ENCODE results near the gene UPB1. TPM values are rescaled to one million over a fixed set of nuclear protein-coding genes. Genes with fewer than 3 reads are reported as not detected.

Gene UPB1
- total RNA-seq, 4 donors from 2014 or later: 0.57 TPM; not detected in 3

DNA sequence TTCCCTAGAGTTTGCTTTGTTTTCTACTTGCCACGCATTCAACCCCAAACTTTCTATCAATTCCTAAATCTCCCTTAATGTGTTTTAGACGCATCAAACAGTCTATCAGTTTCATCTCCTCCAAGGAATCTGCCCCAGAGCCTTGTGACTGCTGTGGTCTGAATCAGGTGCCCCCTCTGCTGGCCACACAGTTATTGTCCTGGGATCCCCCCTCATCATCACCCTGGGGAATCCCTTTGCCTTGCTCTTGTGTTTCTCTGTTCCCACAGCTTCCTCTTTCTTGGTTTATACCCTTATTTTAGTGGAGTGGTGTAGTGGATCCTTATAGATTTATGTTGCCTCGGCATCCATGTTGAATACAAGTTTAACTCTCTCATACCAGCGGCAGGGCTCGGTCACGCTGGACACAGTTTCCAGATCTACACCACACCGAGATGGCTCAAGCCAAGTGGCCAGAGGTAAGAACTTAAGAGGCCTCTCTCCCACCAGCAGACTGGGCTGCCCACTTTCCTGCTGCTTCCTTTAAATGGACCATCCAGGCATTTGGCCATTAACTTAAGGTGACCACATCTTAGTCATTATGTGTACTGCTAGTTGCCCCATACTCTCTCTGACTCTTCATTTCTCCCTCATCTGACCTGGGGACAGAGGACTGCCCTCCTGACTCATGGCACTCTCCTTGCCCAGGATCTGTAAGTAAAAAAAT is 8.2 kb downstream of the UPB1 start:
- 75 to 80% methylated on average over 7 of the region's 7 CpGs for WGBS, 2 donors
- intact Hi-C loops (cut with DNase I): no loop called here
- H3K27ac ChIP-seq: no peak overlapping the region
- no peaks in the 10 kb centered on the region for H3K27me3 ChIP-seq
- H3K9me3 ChIP-seq: no peaks in the 10 kb centered on the region
- DNase-seq: no peak
- H3K36me3 ChIP-seq: no peaks in the 10 kb centered on the region
- H3K4me1 ChIP-seq: peaks cover 5 to 33% (median 13%) of the 10 kb centered on the region in 3 donors
- H3K4me3 ChIP-seq: no peak overlapping the region
- no peak for TF ChIP-seq POLR2A (IDR thresholded peaks at IDR 0.05)
- TF ChIP-seq, protein P1, sequence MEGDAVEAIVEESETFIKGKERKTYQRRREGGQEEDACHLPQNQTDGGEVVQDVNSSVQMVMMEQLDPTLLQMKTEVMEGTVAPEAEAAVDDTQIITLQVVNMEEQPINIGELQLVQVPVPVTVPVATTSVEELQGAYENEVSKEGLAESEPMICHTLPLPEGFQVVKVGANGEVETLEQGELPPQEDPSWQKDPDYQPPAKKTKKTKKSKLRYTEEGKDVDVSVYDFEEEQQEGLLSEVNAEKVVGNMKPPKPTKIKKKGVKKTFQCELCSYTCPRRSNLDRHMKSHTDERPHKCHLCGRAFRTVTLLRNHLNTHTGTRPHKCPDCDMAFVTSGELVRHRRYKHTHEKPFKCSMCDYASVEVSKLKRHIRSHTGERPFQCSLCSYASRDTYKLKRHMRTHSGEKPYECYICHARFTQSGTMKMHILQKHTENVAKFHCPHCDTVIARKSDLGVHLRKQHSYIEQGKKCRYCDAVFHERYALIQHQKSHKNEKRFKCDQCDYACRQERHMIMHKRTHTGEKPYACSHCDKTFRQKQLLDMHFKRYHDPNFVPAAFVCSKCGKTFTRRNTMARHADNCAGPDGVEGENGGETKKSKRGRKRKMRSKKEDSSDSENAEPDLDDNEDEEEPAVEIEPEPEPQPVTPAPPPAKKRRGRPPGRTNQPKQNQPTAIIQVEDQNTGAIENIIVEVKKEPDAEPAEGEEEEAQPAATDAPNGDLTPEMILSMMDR (IDR thresholded peaks at IDR 0.05): peak; percentile 41 to 58 (median 54)

DNA sequence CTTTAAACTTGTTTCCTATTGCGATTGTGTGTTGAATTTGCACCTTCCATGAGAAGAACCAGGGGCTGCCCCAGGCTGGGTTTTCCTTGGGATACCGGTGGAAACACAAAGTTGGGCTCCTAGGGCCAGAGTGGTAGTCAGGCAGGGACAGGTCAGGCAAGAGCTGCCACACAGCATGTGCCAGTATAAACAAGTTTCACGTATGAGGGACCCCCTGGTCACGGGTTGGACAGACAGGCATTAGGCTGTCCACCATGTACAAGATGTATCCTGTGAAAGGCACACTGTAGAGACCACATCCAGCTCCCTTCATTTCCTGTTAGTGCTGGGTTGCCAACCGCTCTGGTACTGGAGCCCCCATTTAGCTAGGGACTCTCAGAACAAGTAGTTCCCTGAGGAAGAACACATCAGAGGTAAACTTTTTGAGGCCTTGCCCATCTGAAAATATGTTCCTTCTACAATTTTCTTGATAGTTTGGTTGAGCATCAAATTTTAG is 8.8 kb downstream of the UPB1 start:
- intact Hi-C loops (cut with DNase I): no loop called here
- TF ChIP-seq POLR2A (IDR thresholded peaks at IDR 0.05): no peak
- TF ChIP-seq, protein P1 (IDR thresholded peaks at IDR 0.05): no peak
- H3K4me3 ChIP-seq: no peak overlapping the region
- H3K4me1 ChIP-seq: peaks cover 5 to 33% (median 13%) of the 10 kb centered on the region in 3 donors
- H3K27ac ChIP-seq: no peak overlapping the region
- H3K36me3 ChIP-seq: no peaks in the 10 kb centered on the region
- no peaks in the 10 kb centered on the region for H3K27me3 ChIP-seq
- WGBS, 2 donors: 80 to 83% methylated on average over 1 to 5 of the region's 5 CpGs
- no peak for DNase-seq
- H3K9me3 ChIP-seq: no peaks in the 10 kb centered on the region

DNA sequence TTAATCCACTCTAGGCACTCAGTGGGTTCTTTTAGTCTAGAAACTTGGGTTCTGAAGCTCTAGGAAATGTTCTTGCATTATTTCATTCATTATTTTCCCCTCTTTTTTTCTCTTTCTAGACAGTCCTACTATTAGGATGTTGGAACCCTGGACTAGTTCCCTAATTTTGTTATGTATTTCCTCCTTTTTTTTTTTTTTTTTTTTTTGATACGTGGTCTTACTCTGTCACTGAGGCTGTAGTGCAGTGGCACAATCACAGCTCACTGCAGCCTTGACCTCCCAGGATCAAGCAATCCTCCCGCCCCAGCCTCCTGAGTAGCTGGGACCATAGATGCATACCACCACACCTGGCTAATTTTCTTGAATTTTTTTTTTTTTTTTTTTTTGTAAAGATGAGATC is 9.4 kb downstream of the UPB1 start:
- Histone ChIP-seq H3K9me3 (no peaks in the 10 kb centered on the region), H3K36me3 (no peaks in the 10 kb centered on the region), H3K27ac (no peak overlapping the region), H3K4me1 (peaks cover 5 to 33% (median 13%) of the 10 kb centered on the region in 3 donors), H3K27me3 (no peaks in the 10 kb centered on the region), H3K4me3 (no peak overlapping the region)
- no peak for DNase-seq
- 71 to 94% methylated on average over 2 of the region's 2 CpGs for WGBS, 2 donors
- intact Hi-C loops (cut with DNase I): no loop called here
- TF ChIP-seq POLR2A (IDR thresholded peaks at IDR 0.05): no peak
- TF ChIP-seq, protein P1 (IDR thresholded peaks at IDR 0.05): no peak

DNA sequence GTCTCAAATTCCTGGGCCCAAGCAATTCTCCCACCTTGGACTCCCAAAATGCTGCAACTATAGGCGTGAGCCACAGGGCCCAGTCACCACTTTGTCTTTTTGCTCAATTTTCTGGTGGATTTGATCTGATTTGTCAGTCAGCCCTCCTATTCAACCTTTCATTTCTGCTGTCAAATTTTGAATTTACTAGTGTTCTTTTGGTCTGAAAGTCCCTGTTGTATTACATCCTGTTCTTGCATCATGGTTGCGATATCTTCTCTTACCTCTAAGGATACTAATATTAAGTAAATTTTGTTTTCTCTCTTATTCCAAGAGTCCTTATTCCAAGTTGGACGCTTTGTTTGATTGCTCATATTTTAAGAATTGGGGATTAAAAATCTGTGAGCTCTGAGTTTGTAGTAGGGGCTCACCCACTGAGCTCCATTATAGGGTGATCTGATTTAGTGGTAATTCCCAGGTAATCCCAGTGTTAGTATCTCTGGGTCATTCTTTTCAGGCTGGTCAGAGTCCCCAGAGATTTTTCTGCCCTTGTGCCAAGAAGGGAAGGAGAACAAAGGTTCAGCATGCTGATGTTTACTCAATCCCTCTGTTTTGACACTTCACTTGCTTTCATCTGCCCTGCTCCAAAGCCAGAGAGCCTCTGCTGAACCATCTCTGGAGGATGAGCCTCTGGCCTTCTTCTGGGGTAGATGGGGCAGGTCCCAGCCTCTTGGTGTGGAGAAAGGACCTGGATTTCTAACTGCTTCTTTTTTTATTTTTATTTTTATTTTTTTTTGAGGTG is 10.0 kb downstream of the UPB1 start:
- DNase-seq: no peak
- intact Hi-C loops (cut with DNase I): no loop called here
- no peaks in the 10 kb centered on the region for H3K27me3 ChIP-seq
- 80 to 91% methylated on average over 3 of the region's 3 CpGs for WGBS, 2 donors
- H3K9me3 ChIP-seq: no peaks in the 10 kb centered on the region
- no peak overlapping the region for H3K27ac ChIP-seq
- TF ChIP-seq, protein P1 (IDR thresholded peaks at IDR 0.05): no peak
- TF ChIP-seq POLR2A (IDR thresholded peaks at IDR 0.05): no peak
- peaks cover 5 to 35% (median 12%) of the 10 kb centered on the region in 3 donors for H3K4me1 ChIP-seq
- H3K4me3 ChIP-seq: no peak overlapping the region
- no peaks in the 10 kb centered on the region for H3K36me3 ChIP-seq
